Measurements from ENCODE around the gene PRDM16.

- TF ChIP-seq POLR2AphosphoS5 (IDR thresholded peaks at IDR 0.05) (no peak), POLR2A (IDR thresholded peaks at IDR 0.05) (no peak)
Observed at GRCh38 chr1:3127738-3128137, 58.7 kb downstream of the PRDM16 start.
